Gastrocnemius medialis (tissue), 4 donors: ENCODE data around the gene MARCHF9. TPM values are rescaled to one million over a fixed set of nuclear protein-coding genes. Genes with fewer than 3 reads are reported as not detected.

Experiments used
- ATAC-seq, 2 donors: fragments of 150-250 bp; one replicate each; pipeline ENCODE4 v1.9.1; 2016
- DNase-seq, 2 donors: peaks; one replicate each; pipeline ENCODE4 v3.0.0-alpha.2; 2019
- H3K27ac ChIP-seq, 4 donors: fragments of 200-600 bp; sonication (generic); 1 replicate in 1 of 4; 2 replicates in 3 of 4; pipeline ENCODE4 v1.5.1; 2016 to 2018; ENCODE audit warnings: mild to moderate bottlenecking in 2 of 4, moderate library complexity in 1 of 4
- H3K27me3 ChIP-seq, 3 donors: fragments of 200-600 bp; sonication (generic) in 2 of 3; 1 replicate in 1 of 3; 2 replicates in 2 of 3; pipeline versions ENCODE4 v1.5.1 to v1.6.0; 2016 to 2019; ENCODE audit warnings: mild to moderate bottlenecking in 1 of 3, moderate library complexity in 1 of 3
- H3K36me3 ChIP-seq, 2 donors: fragments of 200-600 bp; sonication (generic) in 1 of 2; one replicate each; pipeline ENCODE4 v1.5.1; 2017 to 2018
- H3K4me1 ChIP-seq, 2 donors: fragments of 200-600 bp; sonication (generic) in 1 of 2; one replicate each; pipeline ENCODE4 v1.5.1; 2016 to 2017; ENCODE audit warnings: mild to moderate bottlenecking in 2 of 2
- H3K4me3 ChIP-seq, 4 donors: fragments of 200-600 bp; sonication (generic) in 3 of 4; 1 replicate in 1 of 4; 2 replicates in 3 of 4; pipeline ENCODE4 v1.5.1; 2016 to 2019; ENCODE audit warnings: mild to moderate bottlenecking in 2 of 4
- H3K9me3 ChIP-seq, 3 donors: fragments of 200-600 bp; sonication (generic) in 2 of 3; 1 replicate in 1 of 3; 2 replicates in 2 of 3; pipeline ENCODE4 v1.5.1; 2016 to 2019
- CTCF ChIP-seq, 5 experiments: fragments of 450-650 bp in 3 of 5; fragments of 200-600 bp in 2 of 5; sonication (generic) in 2 of 5; IDR thresholded peaks in 4 of 5; conservative IDR thresholded peaks in 1 of 5; 1 replicate in 4 of 5; 2 replicates in 1 of 5; pipeline ENCODE4 v1.5.1; 2016 to 2019; ENCODE audit warnings: antibody characterized with exemption in 5 of 5, mild to moderate bottlenecking in 3 of 5, moderate library complexity in 3 of 5
- POLR2A ChIP-seq, 2 donors: fragments of 450-650 bp; IDR thresholded peaks; one replicate each; pipeline ENCODE4 v1.6.1; 2017; ENCODE audit warnings: antibody characterized with exemption in 2 of 2, mild to moderate bottlenecking in 2 of 2, moderate library complexity in 2 of 2
- in situ Hi-C, 4 donors: fragments of 200-750 bp; cut with MboI; loops; one replicate each; pipeline versions ENCODE4 v1.15.0 to v1.8.0; 2017; ENCODE audit warnings: low sequenced_read_pairs in 4 of 4
- intact Hi-C: fragments of 100-400 bp; cut with DNase I; formaldehyde crosslinking; loops from one replicate; pipeline ENCODE4 v1.15.1; 2023; ENCODE audit warnings: low total_unique reads
- total RNA-seq, 4 donors: library from RNA; depleted of rRNA; stranded (reverse); fragments of >200 nt; gene quantifications; one replicate each; pipeline versions ENCODE4 v1.1.0 to v1.2.3, GENCODE V29; 2016

Gene MARCHF9
- total RNA-seq = 10 to 100 TPM in 1 of 4 donors, 1 to 10 TPM in 3; 4.8 to 11.3 (median 7.9) TPM

- no peaks in the 10 kb centered on the region for H3K27me3 ChIP-seq
- H3K4me1 ChIP-seq = peaks cover 23 to 27% of the 10 kb centered on the region in 2 donors
- in situ Hi-C loops = no loop called here
- peak within 1 kb of the TSS in 3 of 4 donors; percentile 16 to 49 (median 39) for H3K27ac ChIP-seq
- no peak for TF ChIP-seq CTCF (IDR thresholded peaks at IDR 0.05 in 4 of 5, conservative IDR thresholded peaks at IDR 0.05 in 1 of 5)
- no peak for TF ChIP-seq POLR2A (IDR thresholded peaks at IDR 0.05)
- DNase-seq (peak in 1 of 2 donors; percentile 56), ATAC-seq (no peak)
- H3K4me3 ChIP-seq = peak within 1 kb of the TSS; percentile 60 to 68 (median 66)
- intact Hi-C loops = no loop called here
- no peaks in the 10 kb centered on the region for H3K9me3 ChIP-seq
- peaks cover 0 to 35% of the 10 kb centered on the region in 2 donors for H3K36me3 ChIP-seq
Measured at GRCh38 chr12:57754411-57755193, at the start of gene MARCHF9. Gene MARCHF9, plus strand, starts transcription at chr12:57755103. Its CDS starts 426 bp downstream, at chr12:57755529.

GRCh38 chr12:57707250-57707649 lies 47.7 kb upstream of the MARCHF9 start:
- in situ Hi-C loops (no loop called here), intact Hi-C loops (no loop called here)
- DNase-seq (no peak), ATAC-seq (no peak)
- peaks cover 0 to 6% (median 0%) of the 10 kb centered on the region in 3 donors for H3K9me3 ChIP-seq
- H3K4me3 ChIP-seq = no peak overlapping the region
- TF ChIP-seq CTCF (IDR thresholded peaks at IDR 0.05 in 4 of 5, conservative IDR thresholded peaks at IDR 0.05 in 1 of 5) (no peak), POLR2A (IDR thresholded peaks at IDR 0.05) (no peak)
- peaks cover 0 to 37% of the 10 kb centered on the region in 2 donors for H3K36me3 ChIP-seq
- H3K27me3 ChIP-seq = no peaks in the 10 kb centered on the region
- H3K27ac ChIP-seq = no peak overlapping the region
- no peaks in the 10 kb centered on the region for H3K4me1 ChIP-seq

DNA sequence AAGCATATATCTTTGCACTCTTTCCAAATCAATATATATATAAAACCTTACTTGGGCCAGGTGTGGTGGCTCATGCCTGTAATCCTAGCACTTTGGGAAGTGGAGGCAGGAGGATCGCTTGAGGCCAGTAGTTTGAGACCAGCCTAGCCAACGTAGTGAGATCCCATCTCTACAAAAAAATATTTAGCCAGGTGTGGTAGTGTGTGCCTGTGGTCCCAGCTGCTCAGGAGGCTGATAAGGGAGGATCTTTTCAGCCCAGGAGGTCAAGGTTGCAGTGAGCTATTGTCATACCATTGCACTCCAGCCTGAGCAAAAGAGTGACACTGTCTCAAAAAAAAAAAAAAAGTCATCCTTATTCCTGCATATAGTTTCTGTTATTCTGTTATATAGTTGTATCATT lies 46.6 kb upstream of the MARCHF9 start:
- DNase-seq (no peak), ATAC-seq (no peak)
- no peak overlapping the region for H3K27ac ChIP-seq
- H3K9me3 ChIP-seq = peaks cover 0 to 6% (median 0%) of the 10 kb centered on the region in 3 donors
- H3K27me3 ChIP-seq = no peaks in the 10 kb centered on the region
- peaks cover 0 to 32% of the 10 kb centered on the region in 2 donors for H3K36me3 ChIP-seq
- no peak overlapping the region for H3K4me3 ChIP-seq
- TF ChIP-seq POLR2A (IDR thresholded peaks at IDR 0.05) (no peak), CTCF (IDR thresholded peaks at IDR 0.05 in 4 of 5, conservative IDR thresholded peaks at IDR 0.05 in 1 of 5) (no peak)
- no peaks in the 10 kb centered on the region for H3K4me1 ChIP-seq
- in situ Hi-C loops = no loop called here
- intact Hi-C loops = no loop called here

DNA sequence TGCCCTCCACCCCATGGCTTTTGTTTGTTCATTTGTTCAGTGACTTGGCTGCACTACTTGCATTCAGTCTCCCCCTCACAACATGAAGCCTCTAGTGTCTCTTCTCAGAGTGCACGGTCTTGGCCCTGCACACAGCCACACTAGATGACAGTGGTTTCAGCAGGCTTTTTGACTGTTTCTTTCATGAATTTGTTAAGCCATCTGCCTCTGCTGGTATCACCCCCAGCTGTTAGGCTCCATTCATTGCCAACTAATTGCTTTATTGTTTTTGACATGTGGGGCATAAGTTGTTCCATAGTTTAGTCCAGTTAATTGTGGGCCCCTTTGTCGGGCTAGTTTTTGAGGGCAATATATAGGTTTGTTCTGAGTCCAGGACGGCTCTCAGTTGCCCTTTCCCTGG lies 42.2 kb upstream of the MARCHF9 start:
- TF ChIP-seq POLR2A (IDR thresholded peaks at IDR 0.05) = no peak
- TF ChIP-seq CTCF (IDR thresholded peaks at IDR 0.05 in 4 of 5, conservative IDR thresholded peaks at IDR 0.05 in 1 of 5) = no peak
- DNase-seq (no peak), ATAC-seq (no peak)
- Histone ChIP-seq H3K4me3 (no peak overlapping the region), H3K9me3 (no peaks in the 10 kb centered on the region), H3K27ac (no peak overlapping the region), H3K27me3 (no peaks in the 10 kb centered on the region), H3K4me1 (no peaks in the 10 kb centered on the region), H3K36me3 (peaks cover 0 to 30% of the 10 kb centered on the region in 2 donors)
- in situ Hi-C loops = no loop called here
- intact Hi-C loops = no loop called here
